Measurements from ENCODE around the gene CTTNBP2.

Gene CTTNBP2

DNA sequence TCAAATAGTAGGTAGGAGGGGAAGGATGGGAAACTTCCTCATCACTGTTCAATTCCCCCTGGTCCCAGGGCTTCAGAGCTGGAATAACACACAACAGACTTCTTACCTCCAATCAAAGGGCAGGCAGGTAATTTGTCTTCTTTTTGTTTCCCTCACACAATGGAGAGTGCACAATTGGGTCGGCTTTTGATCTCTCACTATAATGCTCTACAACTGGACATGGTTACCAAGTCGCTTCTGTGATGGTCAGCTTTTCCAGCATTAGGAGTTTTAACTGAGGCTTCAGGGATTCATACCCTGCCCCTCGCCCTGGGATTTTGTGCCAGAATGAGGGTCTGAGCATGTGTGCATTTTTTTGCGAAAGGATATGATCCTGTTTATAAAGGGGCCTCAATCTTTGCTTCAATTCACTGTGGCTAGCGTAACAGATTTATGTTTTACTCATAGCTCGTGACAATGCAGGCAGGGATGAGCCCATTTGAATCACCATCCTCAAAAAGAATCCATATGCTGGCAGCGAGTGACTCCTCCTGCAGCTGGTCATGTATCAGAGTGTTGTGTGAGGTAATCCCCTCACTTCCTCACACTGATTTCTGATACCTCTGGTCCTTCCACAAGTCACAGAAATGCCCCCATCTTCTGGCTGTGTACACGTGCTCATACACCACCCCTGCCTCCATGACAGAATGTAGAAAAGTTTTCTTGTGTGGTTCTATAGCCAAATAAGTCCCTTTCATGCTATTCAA is 189.6 kb downstream of the CTTNBP2 start:
- no peak for DNase-seq

DNA sequence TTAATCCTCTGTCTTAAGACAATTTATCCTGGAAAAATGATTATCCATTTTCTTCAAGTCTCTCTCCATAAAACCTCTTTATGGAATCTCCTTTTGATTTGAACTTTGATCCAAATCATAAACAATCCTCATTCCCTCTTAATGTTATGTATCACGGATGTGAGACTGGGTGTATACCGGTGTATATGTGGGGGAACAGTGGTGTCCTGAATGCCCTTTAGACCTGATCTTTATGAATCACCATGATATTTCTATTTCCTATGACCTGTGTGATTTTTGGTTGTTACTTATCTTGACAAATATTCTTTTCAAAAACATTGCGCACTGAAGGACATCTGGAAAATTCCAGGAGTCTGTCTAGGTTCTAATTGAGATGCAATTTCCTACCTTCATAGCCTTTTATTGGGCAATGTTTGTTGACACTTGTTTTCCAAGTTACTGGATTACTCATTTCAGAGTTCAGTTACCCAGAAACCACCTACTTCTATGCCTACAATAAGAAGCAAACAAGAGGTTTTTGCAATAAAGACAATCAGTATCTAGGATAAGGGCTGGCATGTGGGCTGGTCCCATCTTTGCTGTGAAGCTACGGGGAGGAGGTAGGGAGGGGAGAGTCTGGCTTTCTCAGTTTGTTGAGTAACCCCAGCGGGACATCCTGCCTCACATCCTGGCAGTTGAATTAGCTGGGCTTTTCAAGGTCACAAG is 190.4 kb downstream of the CTTNBP2 start:
- DNase-seq, result no peak

DNA sequence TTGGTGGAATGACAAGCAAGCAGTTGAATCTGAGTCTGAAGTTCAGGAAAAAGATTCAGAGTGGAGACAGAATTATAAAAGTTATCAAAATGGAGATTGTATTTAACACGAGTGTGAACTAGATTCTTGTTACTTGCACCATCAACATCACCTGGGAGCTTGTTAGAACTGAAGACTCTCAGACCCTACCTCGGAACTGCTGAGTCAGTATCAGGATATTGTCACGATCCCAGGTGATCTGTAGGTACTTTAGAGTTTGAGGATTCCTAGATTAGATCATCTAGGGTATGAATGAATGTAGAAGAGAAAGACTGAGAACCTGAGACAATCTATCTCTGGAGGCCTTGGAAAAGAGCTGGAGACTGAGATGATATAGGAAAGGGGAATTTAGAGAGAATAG is 194.1 kb downstream of the CTTNBP2 start:
- DNase-seq, result no peak

DNA sequence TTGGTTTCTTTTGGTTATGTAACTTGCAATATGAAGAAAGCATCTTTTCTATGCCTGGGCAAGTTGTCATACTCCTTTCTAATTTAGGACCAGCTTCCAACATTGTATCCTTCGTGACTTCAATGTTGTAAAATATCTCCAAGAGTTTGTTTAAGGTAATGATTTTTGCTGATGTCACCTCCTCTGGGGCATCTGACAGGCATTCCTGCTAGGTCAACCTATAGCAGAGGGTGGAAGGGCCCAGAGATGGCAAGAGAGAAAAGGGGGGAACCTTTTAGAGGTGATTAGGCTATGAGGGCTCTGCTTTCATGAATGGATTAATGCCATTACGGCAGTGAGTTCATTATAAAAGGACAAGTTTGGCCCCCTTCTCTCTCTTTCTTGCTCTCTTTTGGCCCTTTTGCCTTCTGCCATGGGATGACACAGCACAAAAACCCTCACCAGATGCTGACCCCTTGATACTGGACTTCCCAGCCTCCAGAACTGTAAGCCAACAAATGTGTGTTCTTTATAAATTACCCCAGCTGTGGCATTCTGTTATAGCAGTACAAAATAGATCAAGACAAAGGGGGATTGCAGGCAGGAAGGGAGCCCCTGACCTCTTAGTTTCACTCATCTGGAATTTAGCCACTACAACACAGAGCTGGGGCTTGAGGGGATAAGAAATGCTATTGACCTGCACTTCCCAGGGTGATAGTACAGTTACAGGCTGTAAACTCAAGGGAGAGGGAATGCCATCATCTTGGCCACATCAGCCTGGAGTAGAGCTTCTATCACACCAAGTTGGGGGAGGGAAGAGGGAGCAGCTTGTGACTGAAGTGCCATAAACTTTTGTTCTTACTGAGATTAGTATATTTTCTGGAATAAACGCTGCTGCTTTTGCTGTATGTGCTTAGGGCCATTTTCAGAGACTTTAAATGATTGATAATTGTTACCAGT is 197.5 kb downstream of the CTTNBP2 start:
- no peak for DNase-seq

DNA sequence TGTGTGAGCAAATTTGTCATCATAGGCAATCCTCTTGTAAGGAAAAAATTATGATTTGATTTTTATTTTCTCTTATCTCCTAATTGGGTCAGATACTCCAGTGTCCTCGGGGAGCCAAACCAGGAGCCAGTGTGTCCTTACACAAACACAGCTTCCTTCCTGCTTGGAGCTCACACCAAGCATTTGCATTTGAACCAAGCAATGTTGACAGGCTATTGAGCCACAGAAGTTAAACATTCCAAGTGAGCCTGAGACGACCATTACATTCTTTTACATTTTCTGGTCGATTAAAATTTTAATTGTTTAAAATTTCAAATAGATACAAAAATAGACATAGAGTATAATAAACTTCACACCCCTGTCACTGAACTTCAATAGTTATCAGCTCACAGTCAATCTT is 198.6 kb downstream of the CTTNBP2 start:
- DNase-seq, result no peak

DNA sequence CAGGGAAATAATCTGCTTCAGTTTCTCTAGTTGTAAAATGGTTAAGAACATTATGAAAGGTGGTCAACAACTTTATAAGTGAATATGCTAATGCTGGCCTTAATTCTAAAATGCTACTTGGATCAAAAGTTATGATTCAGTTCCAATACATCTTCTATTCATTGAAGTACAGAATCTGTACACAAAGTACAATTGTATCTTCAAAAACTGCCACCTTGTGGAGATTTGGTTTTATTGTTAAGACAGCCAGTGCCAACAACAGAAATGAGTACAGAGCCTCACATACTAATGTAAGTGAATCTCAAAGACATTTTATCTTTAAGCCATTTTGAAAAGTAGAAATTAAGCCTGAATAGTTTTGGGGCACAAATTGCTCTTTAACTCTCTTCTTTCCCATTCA is 199.4 kb downstream of the CTTNBP2 start:
- no peak for DNase-seq

DNA sequence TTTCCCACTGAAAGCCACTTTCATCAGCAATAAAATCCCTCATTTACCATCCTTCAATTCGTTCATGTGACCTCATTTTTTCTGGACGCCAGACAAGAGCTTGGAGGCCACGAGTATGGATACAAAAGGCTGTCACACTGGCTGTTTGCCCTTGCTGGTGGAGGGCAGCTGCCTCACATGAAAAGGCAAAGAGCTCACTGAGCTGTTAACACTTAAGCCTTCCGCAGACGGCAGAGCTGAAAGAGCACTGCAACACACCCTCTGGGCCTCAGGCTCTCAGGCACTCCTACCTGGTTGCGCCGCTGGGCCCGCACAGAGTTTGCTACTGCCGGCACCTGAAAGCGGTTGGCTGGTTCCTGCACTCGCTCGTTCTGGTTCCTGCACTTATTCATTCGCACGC is 199.9 kb downstream of the CTTNBP2 start:
- DNase-seq, result no peak

DNA sequence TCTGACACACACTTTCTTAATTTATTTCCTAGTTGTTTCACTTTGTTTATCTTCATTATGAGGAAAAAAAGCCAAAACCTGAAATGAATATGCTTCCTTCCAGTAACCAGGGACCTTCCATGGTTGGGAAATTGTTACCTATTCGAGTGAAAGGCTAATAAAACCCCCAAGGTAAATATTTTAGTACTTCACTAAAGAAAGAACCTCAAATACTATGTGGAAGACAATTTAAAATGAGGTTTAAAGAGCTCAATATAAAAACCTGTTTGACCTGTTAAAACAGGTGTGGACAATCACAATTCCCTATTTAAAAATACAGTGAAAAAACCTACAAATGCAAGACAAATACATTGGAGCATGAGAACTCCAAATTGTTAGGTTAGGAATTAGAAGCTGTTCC is 200.8 kb downstream of the CTTNBP2 start:
- no peak for DNase-seq

DNA sequence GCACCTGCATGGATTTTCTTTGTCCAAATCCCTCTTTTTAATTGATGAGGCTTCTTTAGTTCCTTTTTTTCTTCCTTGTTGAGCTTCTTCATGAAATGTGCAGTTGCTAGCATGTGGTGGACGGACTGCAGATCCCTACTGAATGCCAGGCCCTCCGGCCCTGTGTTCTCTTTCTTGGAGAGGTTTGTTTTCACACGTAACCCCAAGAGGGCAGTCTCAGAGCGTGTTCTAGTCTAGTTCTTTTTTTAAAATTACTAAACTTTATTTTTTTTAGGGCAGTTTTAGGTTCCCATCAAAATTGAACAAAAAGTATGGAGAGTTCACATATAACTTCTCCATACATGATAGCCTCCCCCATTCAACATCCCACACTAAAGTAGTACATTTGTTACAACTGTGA is 203.4 kb downstream of the CTTNBP2 start:
- DNase-seq, result no peak

DNA sequence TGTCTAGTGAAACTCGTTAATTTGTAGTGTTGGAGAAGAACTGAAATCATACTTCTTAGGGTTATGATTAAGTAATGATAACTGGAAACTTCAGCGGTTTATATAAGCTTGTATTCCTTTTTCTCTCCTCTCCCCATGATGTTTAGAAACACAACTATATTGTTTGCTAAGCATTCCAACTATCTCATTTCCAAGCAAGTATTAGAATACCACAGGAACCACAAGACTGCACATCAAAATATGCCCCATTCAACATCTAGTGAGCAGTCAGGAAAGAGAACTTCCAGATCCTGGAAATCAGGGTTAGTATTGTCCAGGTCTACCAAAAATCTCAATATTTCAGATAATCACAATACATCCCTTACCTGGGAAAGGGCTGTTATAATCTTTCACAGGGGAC is 205.8 kb downstream of the CTTNBP2 start:
- DNase-seq, result no peak

DNA sequence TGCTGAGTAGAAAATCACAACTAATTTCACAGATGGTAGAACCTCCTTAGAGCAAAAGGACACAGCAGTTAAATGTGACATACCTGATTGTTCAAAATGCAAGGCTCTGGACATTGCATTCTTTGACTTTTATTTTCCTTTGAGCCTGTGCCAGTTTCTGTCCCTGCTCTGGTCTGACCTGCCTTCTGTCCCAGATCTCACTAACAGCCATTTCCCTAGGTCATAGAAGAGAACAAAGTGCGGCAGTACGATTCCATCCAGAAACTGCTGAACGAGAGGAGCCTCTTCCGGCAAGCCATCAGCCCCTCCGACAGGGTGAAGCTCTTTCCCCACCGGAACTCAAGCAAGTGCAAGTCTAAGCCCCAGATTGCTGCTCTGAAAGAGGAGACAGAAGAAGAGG is 206.6 kb downstream of the CTTNBP2 start:
- no peak for DNase-seq

DNA sequence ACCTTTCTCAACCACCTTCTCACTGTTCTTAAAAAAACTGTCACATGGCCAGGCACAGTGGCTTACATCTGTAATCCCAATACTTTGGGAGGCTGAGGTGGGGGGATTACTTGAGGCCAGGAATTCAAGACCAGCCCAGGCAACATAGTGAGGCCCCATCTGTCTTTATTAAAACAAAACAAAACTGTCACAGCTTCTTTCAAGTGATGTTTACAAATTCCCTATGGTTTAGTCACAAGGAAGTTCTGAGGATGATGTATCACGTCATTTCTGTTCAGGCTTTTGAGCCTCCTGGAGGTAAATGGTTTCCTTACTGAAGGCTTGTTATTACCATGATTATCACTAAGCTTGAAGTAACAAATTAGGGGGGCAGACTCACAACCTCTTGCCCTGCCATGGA is 207.2 kb downstream of the CTTNBP2 start:
- no peak for DNase-seq

DNA sequence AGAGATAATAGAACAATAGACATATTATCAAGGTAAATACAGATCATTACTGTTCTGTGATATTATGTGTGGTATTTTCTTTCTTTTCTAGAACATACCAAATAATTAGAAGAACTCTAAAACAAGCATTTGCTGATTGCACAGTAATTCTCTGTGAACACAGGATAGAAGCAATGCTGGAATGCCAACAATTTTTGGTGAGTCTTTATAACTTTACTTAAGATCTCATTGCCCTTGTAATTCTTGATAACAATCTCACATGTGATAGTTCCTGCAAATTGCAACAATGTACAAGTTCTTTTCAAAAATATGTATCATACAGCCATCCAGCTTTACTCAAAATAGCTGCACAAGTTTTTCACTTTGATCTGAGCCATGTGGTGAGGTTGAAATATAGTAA is 207.9 kb downstream of the CTTNBP2 start:
- DNase-seq, result no peak

DNA sequence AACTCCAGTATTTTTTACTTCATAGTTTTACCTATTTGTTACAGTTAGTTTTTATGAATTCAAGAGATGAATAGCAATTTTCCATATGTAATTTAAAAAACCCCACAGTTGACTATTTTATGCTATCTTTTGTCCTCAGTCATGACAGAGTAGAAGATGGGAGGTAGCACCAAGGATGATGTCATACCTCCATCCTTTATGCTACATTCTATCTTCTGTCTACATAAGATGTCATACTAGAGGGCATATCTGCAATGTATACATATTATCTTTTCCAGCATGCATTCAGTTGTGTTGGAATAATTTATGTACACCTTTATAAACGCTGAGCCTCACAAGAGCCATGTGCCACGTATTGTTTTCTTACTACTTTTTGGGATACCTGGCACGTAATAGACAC is 209.2 kb downstream of the CTTNBP2 start:
- no peak for DNase-seq

DNA sequence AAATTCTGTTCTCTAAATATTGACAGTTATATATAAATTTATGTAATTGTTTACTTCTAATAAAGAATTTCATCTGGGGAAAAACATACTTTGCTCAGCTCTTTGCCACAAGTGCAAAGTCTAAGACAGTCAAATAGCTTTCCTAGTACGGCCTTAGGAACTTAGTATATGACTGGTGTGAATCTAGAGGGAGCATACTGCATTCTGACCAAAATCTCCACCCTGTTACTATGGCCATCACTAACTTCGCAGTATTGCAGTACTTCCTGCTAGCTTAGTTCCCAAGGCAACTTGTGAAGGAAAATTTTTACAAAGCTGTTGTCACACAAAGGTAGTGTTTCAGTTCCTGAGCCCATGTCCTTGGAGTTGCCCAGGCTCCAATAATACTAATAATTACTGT is 211.9 kb downstream of the CTTNBP2 start:
- DNase-seq, result no peak

All from T1000 (cell line).